HUDEP-2 (cell line): ENCODE data around the gene FXYD5.

Experiments
- DNase-seq, 76 experiments: peaks; one replicate each; lab custom pipeline; 2025; ENCODE audit not compliant: unreplicated experiment in 76 of 76; lab: John Stamatoyannopoulos, UW

Gene FXYD5

DNA sequence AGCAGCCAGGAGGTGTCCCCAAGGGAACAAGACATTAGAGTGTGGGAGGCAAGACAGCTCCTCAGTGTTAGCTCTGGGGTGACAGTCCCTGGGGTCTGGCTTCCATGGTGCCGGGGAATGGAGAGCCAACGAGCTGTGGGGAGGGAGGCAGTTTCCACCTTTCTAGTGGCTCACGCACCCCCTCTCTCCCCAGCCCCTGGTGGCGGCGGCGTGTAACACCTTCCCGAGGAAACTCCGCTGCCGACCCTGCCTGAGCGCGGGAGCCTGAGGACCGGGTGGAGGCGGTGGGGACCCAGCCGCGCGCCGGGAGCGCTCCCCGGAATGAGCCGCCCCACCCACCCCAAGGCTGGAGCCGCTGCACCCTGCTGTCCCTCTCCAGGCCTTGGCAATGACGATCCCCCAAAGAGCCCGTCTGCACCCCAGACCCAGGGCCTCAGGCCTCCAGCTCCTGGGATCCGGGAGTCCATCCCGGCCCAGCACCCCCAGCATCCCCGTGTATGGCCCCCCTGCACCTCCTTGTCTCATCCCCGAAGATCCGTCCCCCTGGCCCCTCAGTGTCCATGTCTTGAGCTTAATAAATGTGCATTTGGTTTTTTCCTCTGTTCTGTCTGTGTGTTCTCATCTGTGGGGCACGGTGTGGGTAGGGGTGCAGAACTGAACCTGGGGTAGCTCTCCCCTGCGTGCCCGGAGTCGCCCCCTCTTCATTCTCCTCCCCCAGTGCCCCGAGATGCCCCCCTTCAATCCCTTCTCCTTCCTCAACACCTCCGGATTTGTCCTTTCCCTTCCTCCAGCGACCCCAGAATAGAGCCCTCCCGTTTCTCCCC lies 622 bp upstream of the FXYD5 start:
- DNase-seq, result peak in 44 of 76 experiments; percentile 17 to 70 (median 40)

DNA sequence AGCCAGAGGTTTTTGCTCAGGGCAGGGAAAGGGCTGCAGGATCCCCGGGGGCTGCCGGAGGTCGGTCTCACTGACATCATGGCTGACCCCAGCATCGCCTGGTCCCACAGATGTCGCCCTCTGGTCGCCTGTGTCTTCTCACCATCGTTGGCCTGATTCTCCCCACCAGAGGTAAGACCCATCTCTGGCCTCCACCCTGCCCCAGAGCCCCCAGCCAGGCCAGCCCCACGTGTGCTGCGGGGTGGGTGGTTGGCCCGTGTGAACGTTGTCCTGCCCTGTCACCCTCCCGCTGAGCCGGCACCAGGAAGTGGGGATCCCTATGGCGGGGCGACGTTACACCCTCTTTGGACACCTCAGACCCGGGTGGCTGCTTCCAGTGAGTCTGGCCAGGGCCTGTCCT lies 906 bp downstream of the FXYD5 start:
- DNase-seq, result peak in 3 of 76 experiments; percentile 10 to 30 (median 24)

DNA sequence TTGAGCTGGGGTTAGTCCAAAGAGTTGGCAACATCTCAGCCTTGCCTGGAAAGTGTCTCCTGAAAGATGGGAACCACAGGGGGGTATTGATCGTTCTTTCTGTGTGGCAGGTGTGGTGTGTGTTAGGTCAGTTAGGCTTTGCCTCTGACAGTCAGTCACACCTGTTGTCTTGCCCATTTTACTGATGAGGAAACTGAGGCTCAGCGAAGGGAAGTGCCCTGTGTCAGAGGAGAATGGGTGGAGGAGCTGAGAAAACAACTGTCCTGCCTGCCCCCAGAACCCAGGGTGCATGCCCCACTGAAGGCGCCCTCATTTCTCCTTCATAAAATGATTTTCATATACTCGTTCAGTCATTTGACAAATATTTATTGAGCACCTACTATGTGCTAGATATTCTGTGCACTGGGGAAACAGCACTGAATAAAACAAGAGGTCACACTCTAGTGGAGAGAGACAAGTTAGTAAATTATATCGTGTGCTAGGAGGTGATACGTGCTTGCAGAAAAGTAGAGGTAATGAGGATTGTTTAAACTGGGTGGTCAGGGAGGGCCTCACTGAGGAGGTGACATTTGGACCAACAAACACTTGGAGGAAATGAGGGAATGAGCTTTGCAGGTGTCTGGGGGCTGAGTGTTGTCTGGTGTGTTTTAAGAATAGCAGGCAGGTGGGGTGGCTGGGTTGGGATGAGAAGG lies 1.6 kb downstream of the FXYD5 start:
- DNase-seq, result no peak

DNA sequence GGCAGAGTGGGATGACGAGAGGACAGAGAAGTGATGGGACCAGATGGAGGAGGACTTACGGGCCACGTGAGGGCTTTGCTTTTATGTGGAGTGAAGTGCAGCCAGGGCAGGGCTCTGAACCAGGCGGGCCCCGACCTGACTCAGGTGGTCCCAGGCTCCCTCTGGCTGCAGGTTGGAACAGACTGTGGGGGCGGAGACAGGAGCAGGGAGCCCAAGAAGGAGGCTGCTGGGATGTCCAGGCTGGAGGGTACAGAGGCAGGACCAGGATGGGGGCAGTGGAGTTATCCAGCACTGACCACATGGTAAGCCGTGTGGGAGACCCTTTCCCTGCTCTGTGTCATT lies 2.1 kb downstream of the FXYD5 start:
- peak in 6 of 76 experiments; percentile 25 to 61 (median 46) for DNase-seq

DNA sequence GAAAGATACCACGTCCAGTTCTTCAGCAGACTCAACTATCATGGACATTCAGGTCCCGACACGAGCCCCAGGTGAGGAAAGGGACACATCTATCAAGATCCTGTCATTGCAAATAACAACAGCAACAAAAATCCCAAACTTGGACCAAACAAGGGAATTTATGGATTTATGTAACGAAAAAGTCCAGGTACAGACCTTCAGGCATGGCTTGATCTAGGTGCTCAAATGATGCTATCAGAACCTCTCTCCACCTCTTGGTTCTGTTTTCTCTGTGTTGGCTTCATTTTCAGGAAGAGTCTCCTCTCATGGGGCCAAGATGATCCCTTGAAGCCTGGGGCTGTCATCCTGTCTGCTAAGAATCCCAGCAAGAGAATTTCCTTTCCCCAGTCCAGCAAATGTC lies 2.9 kb downstream of the FXYD5 start:
- no peak for DNase-seq

DNA sequence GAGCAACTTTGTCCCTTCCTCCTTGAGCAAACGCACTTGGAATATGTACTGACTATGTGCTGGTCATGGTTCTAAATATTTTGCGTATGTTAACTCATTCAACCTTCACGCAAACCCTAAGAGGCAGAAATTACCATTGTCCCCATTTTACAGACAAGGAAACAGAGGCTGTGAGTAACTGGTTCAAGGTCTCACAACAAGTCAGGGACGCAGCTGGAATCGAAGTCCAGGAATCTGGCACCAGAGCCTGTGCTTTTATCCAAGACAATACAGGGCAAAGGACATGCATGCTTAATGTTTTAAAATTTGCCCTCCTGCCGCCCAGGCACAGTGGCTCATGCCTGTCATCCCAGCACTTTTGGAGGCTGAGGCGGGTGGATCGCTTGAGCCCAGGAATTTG lies 5.1 kb downstream of the FXYD5 start:
- no peak for DNase-seq

DNA sequence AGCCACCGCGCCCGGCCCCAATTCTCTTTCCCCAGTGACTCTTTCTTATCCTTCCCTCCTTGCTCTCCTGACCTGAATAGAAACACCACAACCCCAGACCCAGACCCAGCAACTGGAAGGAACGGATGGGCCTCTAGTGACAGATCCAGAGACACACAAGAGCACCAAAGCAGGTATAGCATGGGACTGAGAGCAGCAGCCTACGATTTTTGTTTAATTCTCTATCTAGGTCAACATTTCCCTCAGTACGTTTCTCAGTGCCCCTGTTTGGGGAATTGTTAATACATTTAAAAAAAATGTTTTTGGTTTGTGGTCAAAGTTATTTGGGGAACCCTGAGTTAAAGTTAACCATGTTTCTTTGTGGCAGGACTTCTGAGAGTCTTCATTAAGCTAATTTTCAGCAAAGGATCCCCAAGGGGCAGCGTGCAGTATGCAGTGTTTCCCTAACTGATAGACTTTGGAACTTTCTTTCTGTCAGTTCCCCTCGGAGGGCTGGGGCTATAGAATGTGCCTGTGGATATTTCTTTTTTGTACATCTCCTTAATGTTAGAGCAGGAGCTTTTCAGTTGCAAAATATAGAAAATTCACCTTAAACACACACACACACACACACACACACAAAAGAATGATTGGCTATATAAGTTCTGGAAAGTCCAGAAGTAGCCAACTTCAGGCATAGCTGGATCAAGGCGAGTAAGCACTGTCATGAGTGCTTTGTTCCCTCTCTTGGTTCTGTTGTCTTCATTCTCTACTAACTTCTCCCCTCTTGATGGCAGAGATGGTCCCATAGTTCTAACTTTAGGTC lies 6.3 kb downstream of the FXYD5 start:
- DNase-seq, result no peak

DNA sequence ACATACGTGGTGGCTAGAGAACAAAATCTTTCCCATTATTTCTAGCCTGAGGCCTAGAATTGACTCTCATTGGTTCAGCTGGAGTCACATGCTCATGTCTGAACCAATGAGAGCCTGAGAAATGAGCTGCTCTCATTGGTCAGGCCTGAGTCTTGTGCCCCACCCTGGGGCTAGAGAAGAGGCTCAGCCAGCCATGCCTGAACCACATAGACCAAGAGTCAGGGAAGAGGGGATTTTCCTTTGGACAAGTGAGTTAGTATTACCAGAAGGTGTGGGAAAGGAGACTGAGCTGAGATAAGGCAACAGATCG lies 6.9 kb downstream of the FXYD5 start:
- no peak for DNase-seq

DNA sequence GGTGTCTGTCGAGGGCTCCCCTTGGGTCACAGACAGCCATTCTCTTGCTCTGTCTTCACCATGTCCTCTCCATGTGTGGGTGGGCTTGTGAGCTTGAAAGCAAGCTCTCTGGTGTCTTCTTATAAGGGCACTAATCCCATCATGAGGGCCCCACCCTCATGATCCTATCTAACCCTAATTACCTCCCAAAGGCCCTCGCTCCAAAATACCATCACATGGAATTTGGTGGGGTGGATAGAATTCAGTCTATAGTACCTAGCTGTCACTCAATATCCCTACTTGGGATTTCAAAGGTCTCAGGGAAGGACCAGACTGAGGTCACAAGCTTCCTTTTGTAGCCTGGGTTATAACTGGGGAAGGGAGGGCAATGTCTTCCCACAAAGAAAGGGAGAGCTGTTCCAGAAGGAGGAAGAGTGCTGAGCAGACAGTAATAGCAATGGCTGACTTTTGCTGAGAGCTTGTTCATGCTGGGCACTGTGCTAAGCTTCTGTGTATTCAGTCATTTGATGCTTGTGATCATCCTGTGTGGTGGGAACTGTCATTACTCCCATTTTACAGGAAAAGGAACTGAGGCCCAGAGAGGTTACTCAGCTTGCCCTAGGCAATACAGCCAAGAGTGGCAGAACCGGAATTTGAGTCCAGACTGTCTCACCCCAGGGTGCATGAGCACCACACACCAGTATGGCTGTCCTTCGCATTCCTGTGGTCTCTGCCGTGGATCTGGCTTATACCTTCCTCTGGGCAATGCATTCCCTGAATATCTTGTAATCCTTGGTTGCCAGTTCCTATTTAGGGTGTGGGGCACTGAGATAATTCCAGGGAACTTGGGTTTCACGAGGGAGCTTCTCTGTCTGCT lies 8.2 kb downstream of the FXYD5 start:
- no peak for DNase-seq

DNA sequence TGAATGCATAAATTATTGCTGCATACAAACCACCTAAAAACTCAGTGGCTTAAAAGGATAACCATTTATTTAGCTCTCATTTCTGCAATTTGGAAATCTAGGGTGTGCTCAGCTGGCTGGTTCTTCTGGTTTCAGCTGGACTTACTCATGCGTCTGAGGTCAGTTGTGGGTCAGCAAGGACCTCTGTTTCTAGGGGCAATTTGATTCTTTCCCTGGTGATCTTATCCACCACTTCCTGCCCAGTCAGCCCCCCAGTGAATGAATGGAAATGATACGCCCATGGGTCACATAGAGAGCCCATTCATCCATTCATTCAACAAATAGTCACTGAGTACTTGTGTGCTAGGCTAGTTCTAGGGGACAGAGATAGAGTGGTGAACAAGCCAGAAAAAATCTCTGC lies 9.9 kb downstream of the FXYD5 start:
- DNase-seq, result no peak

DNA sequence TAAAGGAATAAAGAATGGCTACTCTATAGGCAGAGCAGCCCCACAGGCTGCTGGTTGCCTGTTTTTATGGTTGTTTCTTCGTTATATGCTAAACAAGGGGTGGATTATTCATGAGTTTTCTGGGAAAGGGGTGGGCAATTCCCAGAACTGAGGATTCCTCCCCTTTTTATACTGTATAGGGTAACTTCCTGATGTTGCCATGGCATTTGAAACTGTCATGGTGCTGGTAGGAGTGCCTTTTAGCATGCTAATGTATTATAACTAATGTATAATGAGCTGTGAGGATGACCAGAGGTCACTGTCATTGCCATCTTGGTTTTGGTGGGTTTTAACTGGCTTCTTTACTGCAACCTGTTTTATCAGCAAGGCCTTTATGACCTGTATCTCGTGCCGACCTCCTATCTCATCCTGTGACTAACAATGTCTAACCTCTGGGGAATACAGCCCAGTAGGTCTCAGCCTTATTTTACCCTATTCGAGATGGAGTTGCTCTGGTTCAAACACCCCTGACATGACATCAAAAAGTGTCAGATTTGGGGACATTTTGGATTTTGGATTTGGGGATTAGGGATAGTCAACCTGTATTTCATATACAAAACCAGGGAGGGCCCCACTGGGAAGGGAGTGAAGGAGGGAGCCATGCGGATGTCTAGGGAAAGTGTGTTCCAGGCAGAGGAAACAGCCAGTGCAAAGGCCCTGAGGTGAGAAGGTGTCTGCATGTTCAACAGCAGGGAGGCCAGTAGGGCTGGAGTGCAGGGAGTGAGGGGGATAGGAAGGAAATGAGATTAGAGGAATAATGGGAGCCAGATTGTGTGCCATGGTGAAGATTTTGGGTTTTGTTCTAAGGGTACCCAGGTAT lies 10.9 kb downstream of the FXYD5 start:
- DNase-seq, result no peak

DNA sequence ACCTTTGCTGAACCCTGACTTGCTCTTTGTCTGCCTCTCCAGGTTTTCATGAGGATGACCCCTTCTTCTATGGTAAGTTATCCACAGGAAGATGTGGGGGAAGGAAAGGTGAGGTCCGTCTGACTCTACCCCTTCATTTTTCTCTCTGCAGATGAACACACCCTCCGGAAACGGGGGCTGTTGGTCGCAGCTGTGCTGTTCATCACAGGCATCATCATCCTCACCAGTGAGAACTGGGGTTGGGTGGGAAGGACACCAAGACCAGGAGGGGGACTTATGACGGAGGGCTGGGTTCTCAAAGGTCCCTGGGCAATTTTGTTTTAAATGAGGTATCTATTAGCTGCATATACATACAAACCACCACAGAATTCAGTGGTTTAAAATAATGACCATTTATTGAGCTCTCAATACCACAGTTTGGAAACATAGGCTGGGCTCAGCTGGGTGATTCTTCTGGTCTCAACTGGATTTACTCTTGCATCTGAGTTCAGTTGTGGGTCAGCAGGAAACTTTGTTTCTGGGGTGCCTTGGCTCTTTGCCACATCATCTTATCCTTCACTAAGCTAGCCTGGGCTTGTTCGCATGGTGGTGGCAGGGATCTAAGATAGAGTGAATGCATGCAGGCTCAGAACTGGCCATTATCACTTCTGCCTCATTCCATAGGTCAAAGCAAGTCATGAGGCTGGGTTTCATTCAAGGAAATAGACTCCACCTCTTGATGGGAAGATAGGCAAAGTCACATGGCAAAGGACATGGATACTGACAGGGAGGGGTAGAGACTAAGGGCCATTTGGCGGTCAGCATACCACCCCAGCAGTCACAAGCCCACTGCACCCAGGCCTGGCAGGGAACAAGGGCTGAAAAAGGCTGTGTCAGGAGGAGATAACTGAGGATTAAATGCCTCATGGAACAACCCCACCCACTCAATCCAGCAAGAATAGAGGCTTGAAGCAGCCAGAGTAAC lies 11.8 kb downstream of the FXYD5 start:
- DNase-seq, result peak in 4 of 76 experiments; percentile 6 to 51 (median 30)

DNA sequence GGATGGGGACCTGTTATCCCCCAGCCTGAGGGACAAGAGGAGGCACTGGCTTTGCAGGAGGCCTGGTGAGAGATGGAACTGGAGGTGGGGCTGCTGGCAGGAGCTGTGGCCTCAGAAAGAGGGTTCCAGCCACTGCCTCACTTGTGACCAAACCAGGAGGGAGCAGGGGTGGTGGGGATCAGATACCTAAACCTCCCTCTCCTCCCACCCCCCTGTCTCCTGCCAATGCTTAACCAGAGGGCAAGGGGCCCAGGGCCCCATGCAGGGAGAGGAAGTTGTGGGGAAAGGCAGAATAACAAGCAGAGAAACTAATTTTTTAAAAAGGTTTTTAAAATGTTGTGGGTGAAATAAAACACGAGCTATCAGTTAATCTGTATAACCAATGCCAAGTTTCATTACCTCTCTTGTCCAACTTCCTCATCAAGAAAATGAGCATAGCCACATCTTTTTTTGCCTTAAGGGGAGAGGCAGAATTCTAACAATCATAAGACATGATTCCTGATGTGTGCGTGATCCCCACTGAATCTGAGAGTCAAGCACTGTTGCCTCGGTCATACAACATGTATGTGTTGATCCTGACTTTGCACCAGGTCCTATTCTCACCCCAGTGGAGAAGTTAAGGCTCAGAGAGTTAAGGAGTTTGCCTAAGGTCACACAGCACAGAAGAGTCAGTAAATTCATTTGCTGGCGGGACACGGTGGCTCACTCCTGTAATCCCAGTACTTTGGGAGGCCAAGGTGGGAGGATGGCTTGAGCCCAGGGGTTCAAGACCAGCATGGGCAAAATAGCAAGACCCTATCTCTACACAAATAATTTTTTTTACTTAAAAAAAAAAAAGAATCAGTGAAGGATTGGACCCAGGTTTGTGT lies 12.9 kb downstream of the FXYD5 start:
- DNase-seq, result peak in 12 of 76 experiments; percentile 11 to 33 (median 24)

DNA sequence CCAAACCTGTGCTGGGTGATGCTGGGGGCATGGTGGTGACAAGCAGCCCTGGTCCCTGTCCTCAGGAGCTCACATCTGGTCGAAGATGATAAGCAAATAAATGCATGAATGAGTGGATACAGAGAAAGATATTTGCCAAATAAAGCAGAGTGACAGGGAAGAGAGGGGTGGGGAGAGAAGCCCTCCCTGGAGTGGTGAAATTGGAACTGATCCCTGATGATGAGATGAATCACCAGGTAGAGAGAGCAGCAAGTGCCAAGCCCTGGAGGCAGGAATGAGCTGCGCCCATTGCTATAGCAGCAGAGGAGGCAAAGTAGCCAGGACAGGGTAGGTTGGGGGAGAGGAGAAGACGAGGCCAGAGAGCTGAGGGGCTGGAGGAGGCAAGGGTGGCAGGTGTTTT lies 13.7 kb downstream of the FXYD5 start:
- DNase-seq, result peak in 32 of 76 experiments; percentile 7 to 66 (median 38)

DNA sequence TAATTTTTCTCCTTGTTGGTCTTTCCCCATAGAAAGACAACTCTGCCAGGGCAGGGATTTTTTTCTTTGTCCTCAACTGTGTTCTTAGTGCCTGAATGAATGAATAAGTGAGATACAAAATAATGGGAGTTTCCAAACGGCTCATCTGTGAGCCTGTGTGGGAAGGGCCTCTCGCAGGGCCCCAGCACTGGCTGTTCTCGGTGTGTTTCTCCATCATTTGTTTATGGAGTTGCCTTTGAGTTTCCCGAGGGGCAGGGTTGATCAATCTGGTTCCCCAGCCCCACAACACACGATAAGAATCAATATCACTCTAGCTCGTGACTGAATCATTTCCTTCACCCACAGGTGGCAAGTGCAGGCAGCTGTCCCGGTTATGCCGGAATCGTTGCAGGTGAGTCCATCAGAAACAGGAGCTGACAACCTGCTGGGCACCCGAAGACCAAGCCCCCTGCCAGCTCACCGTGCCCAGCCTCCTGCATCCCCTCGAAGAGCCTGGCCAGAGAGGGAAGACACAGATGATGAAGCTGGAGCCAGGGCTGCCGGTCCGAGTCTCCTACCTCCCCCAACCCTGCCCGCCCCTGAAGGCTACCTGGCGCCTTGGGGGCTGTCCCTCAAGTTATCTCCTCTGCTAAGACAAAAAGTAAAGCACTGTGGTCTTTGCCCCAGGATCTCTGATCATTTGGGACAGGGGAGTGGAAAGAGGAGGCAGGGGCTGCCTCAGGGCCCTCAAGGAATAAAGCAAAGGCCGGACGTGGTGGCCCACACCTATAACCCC lies 14.9 kb downstream of the FXYD5 start:
- DNase-seq, result no peak

DNA sequence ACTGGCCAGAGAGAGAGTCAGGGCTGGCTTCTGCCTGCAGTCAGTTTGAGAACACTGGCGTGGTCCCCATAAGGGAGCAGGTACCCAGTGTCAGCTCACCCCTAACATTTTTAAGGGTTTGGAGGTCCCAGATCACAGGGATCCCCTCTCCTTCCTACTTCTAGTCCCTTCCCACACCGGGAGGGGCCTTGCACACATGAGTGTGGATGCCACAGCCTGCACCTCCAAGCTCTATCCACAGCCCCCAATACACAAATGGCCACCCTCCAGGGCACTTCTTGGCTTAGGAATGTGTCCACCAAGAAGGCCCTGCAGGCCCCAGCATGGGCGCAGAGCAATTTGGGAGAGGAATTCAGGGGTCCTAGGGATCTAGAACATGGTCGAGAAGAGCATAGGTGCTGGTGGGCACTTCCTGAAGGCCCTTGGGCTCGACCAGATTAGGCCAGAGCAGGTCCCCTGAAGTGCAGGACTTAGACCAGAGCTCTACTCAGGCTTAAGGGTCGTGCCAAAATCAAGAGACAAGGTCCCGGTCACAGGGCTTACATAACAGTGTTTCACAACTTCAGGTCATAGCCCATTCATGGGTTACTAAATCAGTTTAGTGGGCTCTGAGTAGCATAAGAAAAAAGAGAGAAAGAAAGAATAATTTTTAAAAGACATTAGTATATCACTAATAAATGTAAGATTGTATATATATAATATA lies 16.0 kb downstream of the FXYD5 start:
- no peak for DNase-seq
